Fibroblast of pulmonary artery (primary cell): ENCODE results near the gene CGN.

Experiments
- DNase-seq: peaks from one replicate; pipeline ENCODE4 v3.0.0-alpha.2; 2010; ENCODE audit warnings: low read depth
- H3K4me3 ChIP-seq: replicated peaks from 2 replicates; pipeline ENCODE4 v1.5.1; 2011; ENCODE audit warnings: low read depth, mild to moderate bottlenecking, control low read depth, low read length, moderate library complexity
- CTCF ChIP-seq: IDR thresholded peaks from 2 replicates; pipeline ENCODE4 v1.5.1; 2011; ENCODE audit warnings: mild to moderate bottlenecking, control low read depth, low read length, inconsistent platforms; ENCODE audit errors: missing control alignments

CGN gene

GRCh38 chr1:151476083-151476482 lies 35.1 kb upstream of the CGN start:
- no peak overlapping the region for H3K4me3 ChIP-seq
- DNase-seq, result no peak
- TF ChIP-seq CTCF, result no peak

- no peak for DNase-seq
- TF ChIP-seq CTCF, result no peak
- H3K4me3 ChIP-seq, result no peak overlapping the region
These were observed 34.1 kb upstream of the CGN start for GRCh38 chr1:151477066-151477465.

DNA sequence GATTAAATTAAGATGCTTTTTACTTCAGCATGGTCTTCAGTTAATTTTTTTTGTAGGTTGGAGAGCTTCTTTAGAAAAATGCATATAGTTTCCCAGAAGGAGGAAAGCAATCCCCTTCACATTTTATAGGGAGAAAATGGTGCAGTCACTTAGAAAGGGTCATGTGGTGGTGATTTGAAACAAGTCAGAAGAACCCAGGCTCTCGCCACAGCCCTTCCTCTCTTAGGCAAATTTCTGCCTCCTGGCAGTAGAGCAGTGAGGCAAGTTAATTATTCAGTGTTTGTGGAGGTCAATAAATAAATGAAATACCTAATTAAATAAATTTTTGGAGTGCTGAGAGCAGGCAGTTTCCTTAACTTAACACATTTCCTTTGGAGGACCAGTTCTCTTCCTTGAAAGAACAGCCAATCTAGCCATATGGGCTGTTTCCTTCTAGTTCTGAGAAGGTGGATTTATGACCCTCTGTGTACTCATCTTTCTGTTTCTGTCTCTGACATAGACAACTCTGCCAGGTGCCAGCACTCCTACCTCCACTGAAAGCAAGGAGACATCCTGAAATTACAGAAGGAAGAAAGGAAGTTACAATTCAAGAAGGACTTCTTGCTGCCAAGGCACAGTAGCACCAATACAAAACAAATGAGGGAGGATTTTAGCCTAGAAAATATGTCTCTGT lies 32.9 kb upstream of the CGN start:
- DNase-seq, result no peak
- H3K4me3 ChIP-seq, result no peak overlapping the region
- TF ChIP-seq CTCF, result no peak

DNA sequence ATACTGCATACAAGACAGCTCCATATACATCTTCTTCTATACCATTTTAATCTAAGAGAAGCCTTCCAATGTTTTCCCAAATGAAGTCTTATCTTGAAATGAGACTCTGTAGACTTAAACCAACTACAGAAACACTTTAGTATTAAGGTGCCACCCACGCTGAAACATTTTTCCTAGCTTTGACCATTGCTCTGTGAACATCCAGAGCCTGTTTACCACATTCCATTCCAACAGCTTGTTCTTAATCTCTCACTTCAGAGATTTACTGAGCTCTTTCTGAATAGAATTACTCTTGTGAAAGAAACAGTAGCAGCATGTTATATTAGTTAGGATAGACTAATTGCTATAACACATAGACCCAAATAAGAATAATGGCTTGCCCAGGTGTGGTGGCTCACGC lies 32.3 kb upstream of the CGN start:
- H3K4me3 ChIP-seq, result no peak overlapping the region
- TF ChIP-seq CTCF, result no peak
- DNase-seq, result no peak

- H3K4me3 ChIP-seq, result no peak overlapping the region
- no peak for DNase-seq
- no peak for TF ChIP-seq CTCF
These were observed 31.7 kb upstream of the CGN start for GRCh38 chr1:151479462-151479861.

GRCh38 chr1:151482017-151482416 lies 29.2 kb upstream of the CGN start:
- no peak overlapping the region for H3K4me3 ChIP-seq
- DNase-seq, result no peak

More at GRCh38 chr1:151482017-151482416, 29.2 kb upstream of the CGN start:
- TF ChIP-seq CTCF, result no peak
